Endothelial cell of umbilical vein (primary cell): Measurements from ENCODE around the gene EIF2AK2. TPM values are rescaled to one million over a fixed set of nuclear protein-coding genes. Genes with fewer than 3 reads are reported as not detected.
A peak's percentile ranks its signal among the peaks of the same experiment; 100 is the strongest.

Experiments
- Bru-seq: library from RNA; stranded (reverse); fragments of 400-500 nt; gene quantifications from one replicate; lab custom pipeline; 2021; lab: Mats Ljungman, UMichigan
- BruChase-seq, 2 experiments: library from RNA; stranded (reverse); fragments of 400-500 nt; gene quantifications; one replicate each; lab custom pipeline; 2021; lab: Mats Ljungman, UMichigan
- BruUV-seq: library from RNA; stranded (reverse); fragments of 400-500 nt; replicated peaks from 2 replicates; lab custom pipeline; 2021; lab: Mats Ljungman, UMichigan
- CTCF ChIA-PET: fragments of 300-600, 350-600 bp; sonication (Branson Sonifier 250); formaldehyde crosslinking; loops from one replicate; lab custom pipeline; 2021; ENCODE audit warnings: antibody characterized with exemption, inconsistent platforms; lab: Charles Lee
- POLR2A ChIA-PET: fragments of 300-600, 350-600 bp; sonication (Branson Sonifier 250); formaldehyde crosslinking; loops from one replicate; lab custom pipeline; 2021; ENCODE audit warnings: antibody characterized with exemption, inconsistent platforms; lab: Charles Lee
- DNase-seq: peaks from one replicate; pipeline ENCODE4 v3.0.0-alpha.2; 2011; ENCODE audit warnings: low read depth, low spot score
- FAIRE-seq: peaks from 2 replicates; lab custom pipeline; 2011; peaks lifted over from hg19 to GRCh38; lab: Jason Lieb, UNC
- H2AFZ ChIP-seq: 2 replicates; pipeline ENCODE4 v1.6.0; 2012; ENCODE audit warnings: low read depth, low read length, control low read depth, inconsistent platforms
- H3K27ac ChIP-seq: 2 replicates; pipeline ENCODE4 v1.5.1; 2011; ENCODE audit warnings: low read depth, mild to moderate bottlenecking, control low read depth, low read length, moderate library complexity; ENCODE audit not compliant: insufficient read depth
- H3K27me3 ChIP-seq, 2 experiments: 2 replicates each; pipeline versions ENCODE4 v1.6.0 to v1.6.1; 2011; ENCODE audit warnings: low read length in 2 of 2, mixed read lengths in 1 of 2; ENCODE audit not compliant: control insufficient read depth in 2 of 2, insufficient read depth in 2 of 2
- H3K36me3 ChIP-seq, 2 experiments: 2 replicates in 1 of 2; 3 replicates in 1 of 2; pipeline ENCODE4 v1.5.1; 2011; ENCODE audit warnings: low read length in 2 of 2, mild to moderate bottlenecking in 1 of 2, moderate library complexity in 1 of 2; ENCODE audit not compliant: control insufficient read depth in 2 of 2, insufficient read depth in 2 of 2; ENCODE audit errors: extremely low read depth in 1 of 2
- H3K4me1 ChIP-seq: 3 replicates; pipeline ENCODE4 v1.5.1; 2011; ENCODE audit warnings: mild to moderate bottlenecking, low read length; ENCODE audit not compliant: control insufficient read depth, insufficient read depth; ENCODE audit errors: extremely low read depth
- H3K4me2 ChIP-seq: 2 replicates; pipeline ENCODE4 v1.6.1; 2011; ENCODE audit warnings: low read length, control low read depth, mixed read lengths; ENCODE audit not compliant: insufficient read depth
- H3K4me3 ChIP-seq, 3 experiments: fragments of 200-600 bp in 1 of 3; sonication (generic), shearing (Covaris generic) in 1 of 3; replicated peaks in 1 of 3; 2 replicates each; pipeline ENCODE4 v1.5.1; 2011 to 2016; ENCODE audit warnings: control low read depth in 3 of 3, low read length in 3 of 3, mild to moderate bottlenecking in 2 of 3, inconsistent platforms in 1 of 3, low read depth in 1 of 3, moderate library complexity in 1 of 3; ENCODE audit not compliant: insufficient read depth in 1 of 3
- H3K79me2 ChIP-seq: 2 replicates; pipeline ENCODE4 v1.6.0; 2012; ENCODE audit warnings: low read length, inconsistent platforms; ENCODE audit not compliant: control insufficient read depth, insufficient read depth
- H3K9ac ChIP-seq: replicated peaks from 2 replicates; pipeline ENCODE3; 2011; ENCODE audit warnings: low read length, control low read depth; ENCODE audit not compliant: insufficient read depth; ENCODE audit errors: extremely low read depth
- H3K9me1 ChIP-seq: replicated peaks from 3 replicates; pipeline ENCODE4 v1.6.0; 2011; ENCODE audit warnings: mild to moderate bottlenecking, low read length; ENCODE audit not compliant: control insufficient read depth, insufficient read depth; ENCODE audit errors: extremely low read depth
- H3K9me3 ChIP-seq: replicated peaks from 2 replicates; pipeline ENCODE4 v1.5.1; 2012; ENCODE audit warnings: low read length, inconsistent platforms; ENCODE audit not compliant: control insufficient read depth, insufficient read depth
- H4K20me1 ChIP-seq: replicated peaks from 2 replicates; pipeline ENCODE3; 2011; ENCODE audit warnings: mild to moderate bottlenecking, low read length; ENCODE audit not compliant: control insufficient read depth, insufficient read depth; ENCODE audit errors: extremely low read depth
- CTCF ChIP-seq, 2 donors: IDR thresholded peaks; 1 replicate in 1 of 2; 2 replicates in 1 of 2; pipeline ENCODE4 v1.5.1; 2011; ENCODE audit warnings: low read length in 2 of 2, mild to moderate bottlenecking in 2 of 2, moderate library complexity in 2 of 2, control low read depth in 1 of 2, inconsistent platforms in 1 of 2, low read depth in 1 of 2; ENCODE audit not compliant: insufficient read depth in 1 of 2; ENCODE audit errors: extremely low read depth in 1 of 2
- EZH2 ChIP-seq: IDR thresholded peaks from 2 replicates; pipeline ENCODE4 v1.6.1; 2012; ENCODE audit warnings: borderline replicate concordance, low read depth, mild to moderate bottlenecking, moderate library complexity, low read length, inconsistent platforms; ENCODE audit not compliant: severe bottlenecking
- FOS ChIP-seq: IDR thresholded peaks from 2 replicates; pipeline ENCODE4 v1.6.1; 2011; ENCODE audit warnings: mild to moderate bottlenecking, low read length, moderate library complexity, borderline replicate concordance; ENCODE audit not compliant: insufficient read depth
- GATA2 ChIP-seq: IDR thresholded peaks from 2 replicates; pipeline ENCODE4 v1.7.0; 2011; ENCODE audit warnings: low read depth, mild to moderate bottlenecking, moderate library complexity, mixed read lengths, low read length; ENCODE audit not compliant: insufficient read length, insufficient read depth
- JUN ChIP-seq: IDR thresholded peaks from 2 replicates; pipeline ENCODE4 v1.6.1; 2011; ENCODE audit warnings: borderline replicate concordance, low read depth; ENCODE audit not compliant: insufficient read length, insufficient read depth
- MAX ChIP-seq: IDR thresholded peaks from 2 replicates; pipeline ENCODE4 v1.6.1; 2011; ENCODE audit not compliant: insufficient read depth, insufficient read length
- MYC ChIP-seq: IDR thresholded peaks from one replicate; pipeline ENCODE4 v1.6.1; 2011; ENCODE audit warnings: mild to moderate bottlenecking, low read depth, low read length
- POLR2AphosphoS5 ChIP-seq: IDR thresholded peaks from 2 replicates; pipeline ENCODE4 v1.6.1; 2012; ENCODE audit warnings: low read depth, mild to moderate bottlenecking, control low read depth, low read length, moderate library complexity; ENCODE audit not compliant: insufficient read depth
- dilution Hi-C: fragments of 300-500 bp; cut with MboI; formaldehyde crosslinking; loops from one replicate; pipeline ENCODE4 v1.15.0; 2019; ENCODE audit warnings: low sequenced_read_pairs; ENCODE audit not compliant: extremely low pct_ligation_motif_present
- intact Hi-C: fragments of 100-400 bp; cut with micrococcal nuclease; formaldehyde crosslinking; loops from one replicate; pipeline ENCODE4 v1.10.0; 2022
- long read RNA-seq: library from polyadenylated mRNA; stranded (forward); transcript quantifications from one replicate; pipeline ENCODE4 v2.0.0, GENCODE V29; 2021
- polyA minus RNA-seq, 3 experiments: library from RNA; depleted of rRNA, polyadenylated mRNA; stranded (reverse); fragments of >200 nt; gene quantifications; 1 replicate in 1 of 3; 2 replicates in 2 of 3; pipeline ENCODE4 v1.2.3, GENCODE V29; 2011
- polyA plus RNA-seq, 4 experiments: library from polyadenylated mRNA; depleted of rRNA in 3 of 4; stranded (reverse) in 3 of 4; unstranded in 1 of 4; fragments of >200 nt; gene quantifications; 2 replicates each; pipeline versions ENCODE4 v1.2.1 to v1.2.3, GENCODE V29; 2011 to 2012; ENCODE audit warnings: missing spikeins in 1 of 4
- total RNA-seq: library from RNA; stranded (reverse); gene quantifications from 2 replicates; pipeline ENCODE4 v1.2.3, GENCODE V29; 2021

The EIF2AK2 gene
- total RNA-seq (39.6 and 41.1 TPM in 2 replicates), polyA plus RNA-seq (7.9 and 8.0 TPM in 2 replicates), polyA minus RNA-seq (14.6 and 15.1 TPM in 2 replicates), Bru-seq, nascent RNA (percentile 84 among the genes with signal in this experiment), BruChase-seq, experiment 1, labeled RNA remaining after a 6-hour chase (percentile 94 among the genes with signal in this experiment), BruChase-seq, experiment 2, labeled RNA remaining after a 2-hour chase (percentile 86 among the genes with signal in this experiment)
- 7.9 and 8.3 TPM in 2 replicates for polyA plus RNA-seq (2011; cell fraction: cytosol; rRNA removed)
- polyA plus RNA-seq (2011; cell fraction: nucleus; rRNA removed) = 12.6 and 17.0 TPM in 2 replicates
- polyA plus RNA-seq (2012) = 17.7 and 27.8 TPM in 2 replicates
- 21.1 TPM for polyA minus RNA-seq (2011; cell fraction: cytosol; rRNA and poly(A)+ RNA removed)
- polyA minus RNA-seq (2011; cell fraction: nucleus; rRNA and poly(A)+ RNA removed) = 21.9 and 28.1 TPM in 2 replicates
- long read RNA-seq, full-length matches to known transcripts = 15 of 50 reads
- long read RNA-seq, partial matches to known transcripts = 25 of 50 reads
- long read RNA-seq, other reads (novel, unspliced or antisense) = 10 of 50 reads

GRCh38 chr2:37156857-37157714, at the start of gene EIF2AK2:
Gene EIF2AK2 (minus strand): TSS chr2:37156980. CDS start chr2:37147806, 9,174 bp downstream.
- DNase-seq (peak; percentile 87), FAIRE-seq (peak; percentile 93)
- peaks cover 23% of the 10 kb centered on the region for H3K4me1 ChIP-seq
- dilution Hi-C loops (no loop called here), intact Hi-C loops (loop anchor here (2.0 kb wide), 1 partner anchor 40 kb away; the partner anchor contains the start of gene CEBPZOS)
- TF ChIP-seq GATA2 (no peak), FOS (no peak), MYC (no peak), CTCF (IDR thresholded peaks at IDR 0.05; ENCODE audit: extremely low read depth in 1 of 2, insufficient read depth in 1 of 2, low read depth in 1 of 2, low read length in 2 of 2) (no peak), EZH2 (no peak), MAX (no peak), POLR2AphosphoS5 (peak; percentile 51), JUN (no peak)
- CTCF ChIA-PET = interaction anchor here (0.9 to 1.8 kb wide), 6 partner anchors 11 to 720 kb away, joined by 3 to 8 read pairs (median 3); no protein-coding TSS in a partner anchor
- POLR2A ChIA-PET = no interaction called here
- no peaks in the 10 kb centered on the region for H3K9me3 ChIP-seq
- H3K79me2 ChIP-seq = peaks cover 36% of the 10 kb centered on the region
- H2AFZ ChIP-seq = peak within 1 kb of the TSS; percentile 83
- BruUV-seq = TSS peak; percentile 80
- H3K27ac ChIP-seq = peak within 1 kb of the TSS; percentile 59
- peak within 1 kb of the TSS; percentile 56 to 87 (median 84) for H3K4me3 ChIP-seq
- no peaks in the 10 kb centered on the region for H3K9me1 ChIP-seq
- peak within 1 kb of the TSS; percentile 90 for H3K9ac ChIP-seq
- no peaks in the 10 kb centered on the region for H3K27me3 ChIP-seq
- H4K20me1 ChIP-seq = no peaks in the 10 kb centered on the region
- no peaks in the 10 kb centered on the region for H3K36me3 ChIP-seq
- H3K4me2 ChIP-seq = peak within 1 kb of the TSS; percentile 95
